Right lobe of liver (tissue), 6 donors: ENCODE data around the gene MTA2. TPM values are rescaled to one million over a fixed set of nuclear protein-coding genes. Genes with fewer than 3 reads are reported as not detected.

Experiments used
- ATAC-seq, 4 donors: fragments of 200-7000 bp; cut with Tn5 transposase; one replicate each; pipeline ENCODE4 v1.9.1; 2020; ENCODE audit warnings: mild to moderate bottlenecking in 4 of 4, moderate library complexity in 4 of 4
- DNase-seq, 3 donors: peaks; one replicate each; pipeline ENCODE4 v3.0.0-alpha.2; 2020
- H3K27ac ChIP-seq, 3 donors: fragments of 200-600 bp; one replicate each; pipeline ENCODE4 v1.8.0; 2022
- H3K27me3 ChIP-seq, 2 donors: fragments of 200-600 bp; one replicate each; pipeline ENCODE4 v1.8.0; 2022
- H3K36me3 ChIP-seq, 4 donors: fragments of 200-600 bp; sonication (generic) in 1 of 4; one replicate each; pipeline versions ENCODE4 v1.5.1 to v1.8.0; 2017 to 2022; ENCODE audit warnings: control low read depth in 1 of 4
- H3K4me1 ChIP-seq, 4 donors: fragments of 200-600 bp; sonication (generic) in 1 of 4; one replicate each; pipeline versions ENCODE4 v1.5.1 to v1.8.0; 2017 to 2022; ENCODE audit warnings: control low read depth in 1 of 4
- H3K4me3 ChIP-seq, 3 donors: fragments of 200-600 bp; one replicate each; pipeline ENCODE4 v1.8.0; 2022
- H3K9me3 ChIP-seq, 4 donors: fragments of 200-600 bp; sonication (generic) in 1 of 4; one replicate each; pipeline versions ENCODE4 v1.5.1 to v1.8.0; 2017 to 2022; ENCODE audit warnings: control low read depth in 1 of 4
- POLR2A ChIP-seq: fragments of 450-650 bp; IDR thresholded peaks from one replicate; pipeline ENCODE4 v1.6.1; 2017; ENCODE audit warnings: antibody characterized with exemption, mild to moderate bottlenecking
- WGBS: methylation state at CpG from one replicate; pipeline ENCODE4 v1.1.6; 2018; ENCODE audit warnings: low coverage, low lambda C conversion rate; ENCODE audit not compliant: insufficient coverage; ENCODE audit errors: missing lambda C conversion rate; 5-methylcytosine and 5-hydroxymethylcytosine counted together
- intact Hi-C, 2 donors: fragments of 100-400 bp; cut with DNase I; formaldehyde crosslinking; loops; one replicate each; pipeline versions ENCODE4 v1.11.2 to v1.14.1; 2022
- total RNA-seq, 6 experiments: library from RNA; depleted of rRNA in 2 of 6; stranded (reverse); fragments of >200 nt in 2 of 6; fragmentation: NEBNext Ultra II Directional in 3 of 6; extraction: Animal tissue kit (Norgen Biotek cat#: 25700) in 3 of 6; gene quantifications; one replicate each; pipeline versions ENCODE4 v1.1.0 to v1.2.4, GENCODE V29; 2016 to 2023
- TF ChIP-seq, protein P1 (sequence below), 4 donors: fragments of 200-600 bp in 3 of 4; fragments of 450-650 bp in 1 of 4; IDR thresholded peaks; one replicate each; pipeline versions ENCODE4 v1.5.1 to v1.8.0; 2016 to 2022; ENCODE audit warnings: antibody characterized with exemption in 4 of 4, mild to moderate bottlenecking in 2 of 4
- donor health status: DM: no; HTN: yes; CAD: no.
- donor health status: DM: no; HTN: no; CAD: no.
- donor health status: DM: no; HTN: no; CAD: no.
- donor health status: DM: no; HTN: yes; CAD: no.
- donor health status: DM: no; HTN: yes; CAD: no.

The MTA2 gene
- total RNA-seq, 6 experiments from 2014 or later: 20.0 to 38.0 (median 31.8) TPM

DNA sequence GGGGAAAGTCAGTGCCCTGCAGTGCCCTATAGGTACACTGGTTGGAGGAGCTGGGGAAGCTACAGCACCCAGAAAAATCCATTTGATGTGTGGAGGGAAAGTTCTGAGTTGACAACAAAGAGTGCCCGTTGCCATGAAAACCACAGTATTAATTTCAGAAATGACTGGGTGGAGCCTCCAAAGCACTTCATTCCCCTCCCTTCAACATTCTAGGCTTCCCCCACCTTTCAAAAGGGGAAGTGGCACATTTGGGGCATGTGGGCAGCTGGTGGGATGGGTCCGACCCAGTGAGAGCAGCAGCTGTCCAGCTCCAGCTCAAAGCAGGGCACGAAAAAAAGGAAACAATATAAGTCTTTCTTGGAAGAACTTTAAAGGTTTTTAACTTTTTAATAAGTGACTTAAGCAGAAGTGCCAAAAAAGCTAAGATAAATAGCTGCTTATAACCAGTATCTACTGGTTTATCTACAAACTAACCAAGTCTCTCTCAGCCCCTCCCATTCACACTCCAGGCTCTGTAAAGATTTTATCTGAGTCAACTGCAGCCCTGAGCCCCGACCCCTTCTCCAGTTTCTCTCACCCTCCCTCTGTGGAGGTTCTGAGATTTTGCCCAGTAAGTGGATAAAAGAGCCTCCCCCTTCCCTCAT lies 46.1 kb downstream of the MTA2 start:
- H3K4me1 ChIP-seq: peaks cover 0 to 49% (median 21%) of the 10 kb centered on the region in 4 donors
- no peak for ATAC-seq
- WGBS: 33% methylated on average over 4 of the region's 4 CpGs
- H3K27ac ChIP-seq: peak overlapping the region; percentile 44 to 86 (median 45)
- no peak for TF ChIP-seq POLR2A
- TF ChIP-seq, protein P1, sequence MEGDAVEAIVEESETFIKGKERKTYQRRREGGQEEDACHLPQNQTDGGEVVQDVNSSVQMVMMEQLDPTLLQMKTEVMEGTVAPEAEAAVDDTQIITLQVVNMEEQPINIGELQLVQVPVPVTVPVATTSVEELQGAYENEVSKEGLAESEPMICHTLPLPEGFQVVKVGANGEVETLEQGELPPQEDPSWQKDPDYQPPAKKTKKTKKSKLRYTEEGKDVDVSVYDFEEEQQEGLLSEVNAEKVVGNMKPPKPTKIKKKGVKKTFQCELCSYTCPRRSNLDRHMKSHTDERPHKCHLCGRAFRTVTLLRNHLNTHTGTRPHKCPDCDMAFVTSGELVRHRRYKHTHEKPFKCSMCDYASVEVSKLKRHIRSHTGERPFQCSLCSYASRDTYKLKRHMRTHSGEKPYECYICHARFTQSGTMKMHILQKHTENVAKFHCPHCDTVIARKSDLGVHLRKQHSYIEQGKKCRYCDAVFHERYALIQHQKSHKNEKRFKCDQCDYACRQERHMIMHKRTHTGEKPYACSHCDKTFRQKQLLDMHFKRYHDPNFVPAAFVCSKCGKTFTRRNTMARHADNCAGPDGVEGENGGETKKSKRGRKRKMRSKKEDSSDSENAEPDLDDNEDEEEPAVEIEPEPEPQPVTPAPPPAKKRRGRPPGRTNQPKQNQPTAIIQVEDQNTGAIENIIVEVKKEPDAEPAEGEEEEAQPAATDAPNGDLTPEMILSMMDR (IDR thresholded peaks at IDR 0.05): no peak
- peaks cover 0 to 25% (median 11%) of the 10 kb centered on the region in 4 donors for H3K36me3 ChIP-seq
- H3K9me3 ChIP-seq: no peaks in the 10 kb centered on the region
- H3K4me3 ChIP-seq: no peak overlapping the region
- no peaks in the 10 kb centered on the region for H3K27me3 ChIP-seq
- DNase-seq: peak in 1 of 3 donors; percentile 52
- intact Hi-C loops: loop anchor here in 1 of 2 donors (5.0 kb wide), 1 partner anchor 133 kb away; no protein-coding TSS in a partner anchor

DNA sequence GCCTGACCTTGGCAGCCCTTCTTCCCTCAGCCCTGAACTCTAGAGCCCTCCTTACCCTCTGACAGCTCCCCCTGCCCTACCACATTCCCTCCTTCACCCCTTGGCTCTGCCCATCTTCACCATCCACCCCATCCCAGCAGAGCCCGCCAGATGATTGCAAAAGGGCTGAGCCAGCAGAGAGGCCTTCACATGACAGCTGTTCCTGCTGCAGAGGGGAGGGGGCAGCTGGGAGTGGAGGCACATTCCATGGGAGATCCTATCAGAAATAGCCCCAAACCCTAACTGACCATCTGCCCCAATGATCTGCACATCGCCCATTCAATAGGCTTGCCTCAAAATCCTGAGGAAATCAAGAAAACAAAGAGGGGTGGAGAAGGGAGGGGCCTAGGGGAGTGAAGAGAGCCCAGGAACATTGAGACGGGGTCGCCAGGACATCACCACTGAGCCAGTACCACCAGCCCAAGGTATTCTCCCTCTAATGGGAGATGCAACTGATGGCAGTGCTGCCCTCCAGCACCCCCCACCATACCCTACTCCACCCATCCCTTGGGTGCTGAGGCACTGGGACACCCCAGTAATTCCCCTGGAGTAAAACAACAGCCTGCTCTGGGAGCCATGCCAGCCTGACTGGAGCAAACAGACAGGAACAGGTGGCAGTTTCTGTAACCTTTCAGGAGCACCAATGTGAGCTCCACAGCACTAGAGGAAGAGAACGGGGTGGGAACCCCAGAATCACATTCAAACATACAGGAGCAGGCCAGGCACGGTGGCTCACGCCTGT lies 47.1 kb downstream of the MTA2 start:
- TF ChIP-seq, protein P1 (IDR thresholded peaks at IDR 0.05): no peak
- no peak for TF ChIP-seq POLR2A
- H3K27ac ChIP-seq: peak overlapping the region in 2 of 3 donors; percentile 36 to 86
- no peaks in the 10 kb centered on the region for H3K9me3 ChIP-seq
- H3K36me3 ChIP-seq: peaks cover 0 to 16% (median 6%) of the 10 kb centered on the region in 4 donors
- H3K4me3 ChIP-seq: no peak overlapping the region
- WGBS: 29% methylated on average over 2 of the region's 7 CpGs
- intact Hi-C loops: loop anchor here in 1 of 2 donors (5.0 kb wide), 1 partner anchor 132 kb away; no protein-coding TSS in a partner anchor
- ATAC-seq (peak; percentile 1 to 21 (median 7)), DNase-seq (peak in 2 of 3 donors; percentile 64 to 67)
- H3K27me3 ChIP-seq: no peaks in the 10 kb centered on the region
- H3K4me1 ChIP-seq: peaks cover 0 to 50% (median 22%) of the 10 kb centered on the region in 4 donors

DNA sequence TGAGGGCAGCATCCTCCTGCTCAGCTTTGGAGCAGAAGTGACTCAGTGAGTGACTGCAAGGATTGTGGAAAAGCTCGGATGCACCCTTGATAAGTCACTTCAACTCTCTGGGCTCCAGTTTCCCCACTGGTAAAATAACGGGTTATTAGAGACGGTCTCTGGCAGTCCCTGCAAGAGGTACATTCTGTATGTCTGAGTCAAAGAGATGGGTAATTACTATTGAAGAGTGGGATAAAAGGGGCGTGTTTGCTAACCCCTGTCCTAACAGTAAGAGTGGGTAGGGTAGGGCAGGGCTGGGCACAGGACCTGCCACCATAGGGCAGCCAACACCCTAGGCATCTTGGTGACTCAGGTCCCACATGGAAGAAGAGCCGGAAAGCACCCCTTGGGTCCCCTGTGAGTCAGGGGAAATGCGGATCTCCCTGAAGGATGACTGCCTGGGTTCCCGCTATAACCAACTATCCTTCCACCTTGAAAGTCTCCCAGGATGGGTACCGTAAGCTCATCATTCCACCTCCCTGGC lies 47.8 kb downstream of the MTA2 start:
- no peaks in the 10 kb centered on the region for H3K9me3 ChIP-seq
- intact Hi-C loops: no loop called here
- peaks cover 0 to 56% (median 26%) of the 10 kb centered on the region in 4 donors for H3K4me1 ChIP-seq
- ATAC-seq (no peak), DNase-seq (peak in 1 of 3 donors; percentile 19)
- TF ChIP-seq POLR2A: no peak
- TF ChIP-seq, protein P1 (IDR thresholded peaks at IDR 0.05): no peak
- H3K27ac ChIP-seq: peak overlapping the region; percentile 75 to 86 (median 76)
- no peaks in the 10 kb centered on the region for H3K27me3 ChIP-seq
- H3K4me3 ChIP-seq: no peak overlapping the region
- WGBS: 86% methylated on average over 1 of the region's 8 CpGs
- peaks cover 0 to 9% (median 3%) of the 10 kb centered on the region in 4 donors for H3K36me3 ChIP-seq

DNA sequence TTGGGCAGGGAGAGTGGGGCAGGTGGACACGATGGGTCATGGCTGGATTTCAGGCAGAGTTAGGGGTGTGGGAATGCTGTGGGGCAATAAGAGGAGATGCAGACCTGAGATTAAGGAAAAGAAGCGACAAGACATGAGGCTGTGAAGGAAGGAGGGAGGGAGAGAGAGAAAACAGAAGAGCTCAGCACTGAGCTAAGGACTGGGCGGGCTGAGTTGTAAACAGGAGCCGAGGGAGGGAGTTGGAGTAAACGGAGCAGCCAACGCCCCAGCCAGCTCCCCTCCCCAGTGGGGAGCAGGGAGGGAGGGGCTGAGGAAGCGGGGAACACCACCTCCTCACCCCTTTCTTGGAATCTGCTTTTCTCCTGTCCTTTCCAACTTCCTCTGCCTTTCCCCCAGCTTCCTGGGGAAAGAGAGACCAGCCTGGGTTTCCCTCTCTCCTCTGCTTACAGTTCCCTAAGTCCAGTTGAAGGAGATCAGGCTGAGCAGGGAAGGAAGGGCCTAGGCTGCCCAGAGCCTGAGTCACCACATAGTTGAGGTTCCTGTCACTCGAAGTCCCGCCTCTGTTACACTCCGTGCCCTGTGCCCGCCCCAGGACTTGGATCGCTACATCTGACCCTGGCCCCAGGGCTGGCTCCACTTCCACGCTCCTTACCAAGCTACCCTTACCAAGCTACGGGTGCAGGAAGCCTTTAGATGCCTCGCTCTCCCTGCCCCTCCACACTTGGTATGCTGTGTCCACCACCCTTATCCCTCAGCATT lies 48.4 kb downstream of the MTA2 start:
- intact Hi-C loops: no loop called here
- peaks cover 0 to 63% (median 29%) of the 10 kb centered on the region in 4 donors for H3K4me1 ChIP-seq
- H3K9me3 ChIP-seq: no peaks in the 10 kb centered on the region
- TF ChIP-seq, protein P1 (IDR thresholded peaks at IDR 0.05): no peak
- no peak for TF ChIP-seq POLR2A
- peak overlapping the region; percentile 75 to 86 (median 76) for H3K27ac ChIP-seq
- DNase-seq: peak; percentile 76 to 87 (median 84)
- 22% methylated on average over 15 of the region's 15 CpGs for WGBS
- peak; percentile 72 to 88 (median 76) for ATAC-seq
- no peaks in the 10 kb centered on the region for H3K27me3 ChIP-seq
- no peak overlapping the region for H3K4me3 ChIP-seq
- H3K36me3 ChIP-seq: peaks cover 0 to 3% (median 0%) of the 10 kb centered on the region in 4 donors
